Activated CD8-positive, alpha-beta memory T cell treated with anti-CD3 and anti-CD28 coated beads, Interleukin-2, amount 10 ng/mL, durations not matched to agents 7 days and 5 days (primary cell): ENCODE results near the gene GSTM5. TPM values are rescaled to one million over a fixed set of nuclear protein-coding genes. Genes with fewer than 3 reads are reported as not detected.
"Not testable (repeated sequence)": the region's sequence is repeated elsewhere in the genome, so short reads cannot be mapped to it uniquely, and the experiment has no call there.

ENCODE experiments used
- ATAC-seq: fragments of 150-1000 bp; cut with Tn5 transposase; one replicate; pipeline ENCODE4 v1.10.0; 2021; ENCODE audit warnings: moderate library complexity
- CTCF ChIA-PET: fragments of 350-600 bp; sonication (Branson Sonifier 250); formaldehyde crosslinking; loops from one replicate; lab custom pipeline; 2021; ENCODE audit warnings: antibody characterized with exemption; lab: Charles Lee
- DNase-seq: peaks from one replicate; pipeline ENCODE4 v3.0.0-alpha.2; 2020
- H3K27ac Mint-ChIP-seq: one replicate; pipeline ENCODE4 v1.8.0; 2021; ENCODE audit warnings: mild to moderate bottlenecking, mixed read lengths
- H3K27me3 Mint-ChIP-seq: one replicate; pipeline ENCODE4 v1.8.0; 2021; ENCODE audit warnings: mixed read lengths
- H3K36me3 Mint-ChIP-seq: one replicate; pipeline ENCODE4 v1.8.0; 2021; ENCODE audit warnings: mild to moderate bottlenecking, mixed read lengths
- H3K4me1 Mint-ChIP-seq: one replicate; pipeline ENCODE4 v1.8.0; 2021; ENCODE audit warnings: mixed read lengths
- H3K4me3 Mint-ChIP-seq: one replicate; pipeline ENCODE4 v1.8.0; 2021; ENCODE audit warnings: mild to moderate bottlenecking, moderate library complexity, mixed read lengths
- H3K9me3 Mint-ChIP-seq: one replicate; pipeline ENCODE4 v1.8.0; 2022; ENCODE audit warnings: low read depth, mixed read lengths
- total RNA-seq, 2 experiments: library from RNA; stranded (reverse); gene quantifications; one replicate each; pipeline ENCODE4 v1.2.3, GENCODE V29; 2021

GSTM5 gene
- total RNA-seq, 2 experiments from 2014 or later, result not detected

DNA sequence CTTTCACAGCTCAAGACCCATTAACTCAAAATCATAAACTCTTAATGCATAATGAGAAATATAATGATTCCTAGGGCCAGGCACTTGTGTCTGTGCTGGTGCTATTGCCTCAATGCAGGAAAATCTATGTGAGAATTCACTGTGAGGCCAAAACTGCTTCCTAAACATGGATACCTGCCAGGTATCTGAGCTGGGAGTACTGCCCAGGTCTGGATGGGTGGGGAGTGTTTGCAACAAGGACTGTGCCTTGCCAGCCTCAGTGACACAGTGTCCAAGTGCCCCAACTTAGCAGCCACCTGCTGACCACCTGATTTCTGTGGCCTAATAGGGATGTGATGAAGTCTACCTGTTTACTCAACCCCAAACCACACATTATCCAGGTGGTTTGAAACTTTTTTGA lies 2.2 kb upstream of the GSTM5 start:
- not testable (repeated sequence) for H3K9me3 Mint-ChIP-seq, H3K27ac Mint-ChIP-seq, DNase-seq, H3K36me3 Mint-ChIP-seq, ATAC-seq, H3K4me1 Mint-ChIP-seq, H3K4me3 Mint-ChIP-seq
- CTCF ChIA-PET, result interaction anchor here (0.8 kb wide), 1 partner anchor 275 kb away, joined by 3 read pairs; the partner anchor contains the start of gene AHCYL1
- peaks cover 19% of the 10 kb centered on the region for H3K27me3 Mint-ChIP-seq

DNA sequence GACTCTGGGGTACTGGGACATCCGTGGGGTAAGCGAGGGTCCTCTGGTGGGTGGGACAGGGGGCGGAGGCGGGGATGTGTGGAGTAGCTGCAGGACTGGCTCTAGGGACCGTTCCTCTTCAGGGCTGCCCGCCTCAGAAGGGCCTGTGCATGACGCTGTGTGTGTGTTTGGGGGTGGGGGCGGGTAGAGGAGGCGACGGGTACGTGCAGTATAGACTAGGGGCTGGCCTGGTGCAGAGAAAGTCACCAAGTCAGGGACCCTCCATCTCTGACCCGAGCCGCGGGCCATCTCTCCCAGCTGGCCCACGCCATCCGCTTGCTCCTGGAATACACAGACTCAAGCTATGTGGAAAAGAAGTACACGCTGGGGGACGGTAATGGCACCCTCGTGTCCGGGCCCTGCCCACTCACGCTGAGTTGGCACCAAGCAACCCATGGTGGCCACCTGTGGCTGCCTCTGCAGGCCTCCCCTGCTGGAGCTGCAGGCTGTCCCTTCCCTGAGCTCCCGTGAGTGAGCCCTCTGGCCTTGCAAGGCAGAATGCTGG lies 342 bp downstream of the GSTM5 start:
- CTCF ChIA-PET, result no interaction called here
- H3K27me3 Mint-ChIP-seq, result peaks cover 14% of the 10 kb centered on the region
- ATAC-seq (no peak), DNase-seq (no peak)
- no peak overlapping the region for H3K27ac Mint-ChIP-seq
- peaks cover 3% of the 10 kb centered on the region for H3K9me3 Mint-ChIP-seq
- H3K4me3 Mint-ChIP-seq, result no peak overlapping the region
- no peaks in the 10 kb centered on the region for H3K36me3 Mint-ChIP-seq
- no peaks in the 10 kb centered on the region for H3K4me1 Mint-ChIP-seq

DNA sequence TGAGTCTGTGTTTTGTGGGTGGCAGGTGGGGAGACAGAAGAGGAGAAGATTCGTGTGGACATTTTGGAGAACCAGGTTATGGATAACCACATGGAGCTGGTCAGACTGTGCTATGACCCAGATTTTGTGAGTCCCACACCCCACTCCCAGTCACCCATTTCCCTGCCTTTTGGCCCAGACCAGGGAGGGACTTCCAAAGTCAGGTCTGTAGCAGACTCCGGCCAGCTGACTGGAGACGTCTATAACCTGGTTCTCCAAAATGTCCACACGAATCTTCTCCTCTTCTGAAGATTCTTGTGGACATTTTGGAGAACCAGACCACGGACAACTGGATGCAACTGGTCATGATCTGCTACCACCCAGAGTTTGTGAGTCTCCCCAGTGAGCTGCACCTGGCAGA lies 1.6 kb downstream of the GSTM5 start:
- DNase-seq, result no peak
- ATAC-seq, result no peak
- Mint-ChIP-seq H3K9me3 (no peaks in the 10 kb centered on the region), H3K4me3 (no peak overlapping the region), H3K4me1 (no peaks in the 10 kb centered on the region), H3K27me3 (peaks cover 10% of the 10 kb centered on the region), H3K36me3 (no peaks in the 10 kb centered on the region), H3K27ac (no peak overlapping the region)
- CTCF ChIA-PET, result no interaction called here

DNA sequence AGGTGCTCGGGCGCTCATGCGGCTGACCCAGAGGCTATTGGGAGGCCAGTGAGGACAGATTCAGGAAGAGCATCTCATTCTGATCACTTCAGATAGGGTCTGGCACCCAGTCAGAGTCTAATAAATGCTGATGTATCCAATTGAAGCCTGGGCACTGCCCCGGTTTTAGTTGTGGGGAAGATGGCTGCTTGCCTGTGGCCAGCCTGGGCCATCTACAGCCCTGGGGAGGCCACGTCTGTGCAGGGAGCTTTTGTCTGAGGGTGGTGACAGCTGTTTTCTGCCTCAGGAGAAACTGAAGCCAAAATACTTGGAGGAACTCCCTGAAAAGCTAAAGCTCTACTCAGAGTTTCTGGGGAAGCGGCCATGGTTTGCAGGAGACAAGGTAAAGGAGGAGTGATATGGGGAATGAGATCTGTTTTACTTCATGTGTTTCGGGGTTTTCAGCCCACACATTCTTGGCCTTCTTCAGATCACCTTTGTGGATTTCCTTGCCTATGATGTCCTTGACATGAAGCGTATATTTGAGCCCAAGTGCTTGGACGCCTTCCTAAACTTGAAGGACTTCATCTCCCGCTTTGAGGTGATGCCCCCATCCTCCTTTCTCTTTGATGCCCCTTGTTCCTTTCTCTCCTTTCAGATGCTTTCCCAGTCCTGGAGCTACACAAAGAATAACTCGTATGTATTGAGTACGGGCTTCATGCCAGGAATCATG lies 2.8 kb downstream of the GSTM5 start:
- Mint-ChIP-seq H3K27ac (no peak overlapping the region), H3K27me3 (peaks cover 10% of the 10 kb centered on the region), H3K36me3 (no peaks in the 10 kb centered on the region), H3K4me1 (peaks cover 4% of the 10 kb centered on the region), H3K4me3 (no peak overlapping the region), H3K9me3 (no peaks in the 10 kb centered on the region)
- no peak for DNase-seq
- CTCF ChIA-PET, result interaction anchor here (1.7 kb wide), 1 partner anchor 75 kb away, joined by 3 read pairs; no protein-coding TSS in a partner anchor
- ATAC-seq, result no peak

DNA sequence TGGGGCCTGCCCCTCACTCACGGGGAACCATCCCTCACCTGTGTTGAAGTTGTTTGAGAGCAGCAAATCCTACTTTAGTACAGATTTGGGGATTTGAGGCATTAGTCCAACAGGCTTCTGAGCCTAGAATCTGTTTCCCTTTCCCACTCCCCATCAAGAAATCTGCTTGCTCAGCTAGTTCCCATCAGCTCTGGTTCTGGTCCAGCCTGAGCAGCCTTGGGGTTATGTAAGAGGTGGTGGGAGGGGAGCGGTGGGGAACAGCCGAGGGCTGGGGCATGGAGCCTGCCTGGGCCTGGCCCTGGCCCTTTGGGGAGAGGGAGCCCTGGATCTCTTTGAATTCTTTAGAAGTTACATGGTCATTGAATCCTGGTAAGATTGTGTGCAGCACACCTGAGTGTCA lies 4.1 kb downstream of the GSTM5 start:
- Mint-ChIP-seq H3K4me3 (no peak overlapping the region), H3K9me3 (no peaks in the 10 kb centered on the region), H3K27me3 (peaks cover 12% of the 10 kb centered on the region), H3K4me1 (peaks cover 4% of the 10 kb centered on the region), H3K27ac (no peak overlapping the region), H3K36me3 (no peaks in the 10 kb centered on the region)
- no peak for ATAC-seq
- no peak for DNase-seq
- CTCF ChIA-PET, result interaction anchor here (1.6 kb wide), 1 partner anchor 34 kb away, joined by 3 read pairs; no protein-coding TSS in a partner anchor

DNA sequence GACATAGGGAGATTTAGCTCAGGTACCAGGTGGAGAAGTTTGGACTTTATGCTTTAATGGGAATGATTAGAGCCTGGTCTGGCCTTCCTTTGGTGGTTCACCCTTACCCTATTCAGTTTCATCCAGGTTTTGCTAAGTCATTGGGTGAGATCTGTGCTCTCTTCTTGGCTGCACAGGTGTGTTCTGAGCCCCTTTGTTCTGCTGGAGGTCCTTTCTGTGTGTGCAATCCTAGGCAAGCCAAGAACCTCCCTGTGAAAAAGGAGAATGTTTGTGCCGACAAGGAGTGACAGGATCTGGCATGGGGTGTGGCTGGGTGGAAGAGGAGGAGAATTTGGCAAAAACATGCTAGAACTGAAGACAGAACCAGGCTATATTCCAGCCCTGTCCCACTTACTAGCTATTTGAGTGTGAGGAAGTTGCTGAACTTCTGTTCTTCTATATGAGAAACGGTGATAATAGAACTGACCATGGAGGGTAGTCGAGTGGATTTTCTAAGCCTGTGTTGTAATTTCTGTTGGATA lies 4.6 kb downstream of the GSTM5 start:
- H3K27me3 Mint-ChIP-seq, result peaks cover 12% of the 10 kb centered on the region
- H3K27ac Mint-ChIP-seq, result no peak overlapping the region
- no peaks in the 10 kb centered on the region for H3K36me3 Mint-ChIP-seq
- DNase-seq (no peak), ATAC-seq (no peak)
- H3K4me1 Mint-ChIP-seq, result peaks cover 4% of the 10 kb centered on the region
- CTCF ChIA-PET, result interaction anchor here (0.6 to 2.4 kb wide), 3 partner anchors 33 to 268 kb away, joined by 3 to 9 read pairs (median 3); partner anchors contain the start of gene AHCYL1
- H3K9me3 Mint-ChIP-seq, result no peaks in the 10 kb centered on the region
- no peak overlapping the region for H3K4me3 Mint-ChIP-seq

DNA sequence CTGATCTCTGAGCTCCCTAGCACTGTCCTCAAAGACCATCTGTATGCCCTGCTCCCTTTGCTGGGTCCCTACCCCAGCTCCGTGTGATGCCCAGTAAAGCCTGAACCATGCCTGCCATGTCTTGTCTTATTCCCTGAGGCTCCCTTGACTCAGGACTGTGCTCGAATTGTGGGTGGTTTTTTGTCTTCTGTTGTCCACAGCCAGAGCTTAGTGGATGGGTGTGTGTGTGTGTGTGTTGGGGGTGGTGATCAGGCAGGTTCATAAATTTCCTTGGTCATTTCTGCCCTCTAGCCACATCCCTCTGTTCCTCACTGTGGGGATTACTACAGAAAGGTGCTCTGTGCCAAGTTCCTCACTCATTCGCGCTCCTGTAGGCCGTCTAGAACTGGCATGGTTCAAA lies 5.7 kb downstream of the GSTM5 start:
- ATAC-seq, result no peak
- no peaks in the 10 kb centered on the region for H3K9me3 Mint-ChIP-seq
- no peaks in the 10 kb centered on the region for H3K36me3 Mint-ChIP-seq
- H3K4me1 Mint-ChIP-seq, result peaks cover 4% of the 10 kb centered on the region
- H3K4me3 Mint-ChIP-seq, result no peak overlapping the region
- H3K27ac Mint-ChIP-seq, result no peak overlapping the region
- CTCF ChIA-PET, result interaction anchor here (1.4 to 2.4 kb wide), 2 partner anchors 52 to 267 kb away, joined by 3 to 9 read pairs; partner anchors contain the start of gene AHCYL1
- no peak for DNase-seq
- peaks cover 17% of the 10 kb centered on the region for H3K27me3 Mint-ChIP-seq

DNA sequence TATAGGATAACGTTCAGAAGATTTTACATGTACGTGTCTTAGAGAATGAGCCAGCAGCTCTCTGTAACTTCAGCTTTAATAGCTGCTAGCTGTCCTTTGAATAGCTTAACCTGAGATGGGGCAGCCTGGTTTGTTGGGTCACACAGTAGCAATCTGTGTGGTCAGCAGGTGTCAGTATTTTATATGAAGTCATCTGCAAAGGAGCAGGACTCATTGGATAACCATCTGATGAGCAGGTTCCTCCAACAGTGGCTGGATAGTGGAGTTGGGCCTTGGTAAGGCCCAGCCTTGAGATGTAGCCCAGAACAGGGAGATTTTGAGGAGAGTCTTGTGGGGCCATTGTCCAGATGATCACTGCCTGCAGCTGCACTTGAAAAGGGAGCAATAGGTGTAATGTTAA lies 6.4 kb downstream of the GSTM5 start:
- peaks cover 17% of the 10 kb centered on the region for H3K27me3 Mint-ChIP-seq
- peaks cover 4% of the 10 kb centered on the region for H3K4me1 Mint-ChIP-seq
- H3K36me3 Mint-ChIP-seq, result no peaks in the 10 kb centered on the region
- no peak overlapping the region for H3K27ac Mint-ChIP-seq
- CTCF ChIA-PET, result interaction anchor here (1.4 to 2.4 kb wide), 2 partner anchors 51 to 266 kb away, joined by 3 to 9 read pairs; partner anchors contain the start of gene AHCYL1
- no peak for DNase-seq
- H3K9me3 Mint-ChIP-seq, result no peaks in the 10 kb centered on the region
- ATAC-seq, result no peak
- H3K4me3 Mint-ChIP-seq, result no peak overlapping the region

DNA sequence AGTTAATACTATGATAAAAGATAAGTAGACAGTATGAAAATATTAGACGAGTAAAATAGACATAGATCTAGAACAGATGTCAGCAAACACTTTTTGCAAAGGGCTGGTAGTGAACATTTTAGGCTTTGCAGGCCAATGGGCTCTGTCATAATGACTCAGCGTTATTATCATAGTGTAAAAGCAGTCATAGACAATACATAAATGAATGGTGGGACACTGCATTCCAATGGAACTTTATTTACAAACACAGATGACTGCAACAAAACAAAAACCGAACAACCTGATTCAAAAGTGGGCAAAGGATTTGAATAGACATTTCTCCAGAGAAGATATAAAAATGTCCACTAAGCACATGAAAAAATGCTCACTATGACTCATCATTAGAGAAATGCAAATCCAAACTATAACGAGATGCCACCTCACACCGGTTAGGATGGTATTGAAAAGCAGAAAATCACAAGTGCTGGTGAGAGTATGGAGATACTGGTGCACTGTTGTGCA lies 7.3 kb downstream of the GSTM5 start:
- no peak overlapping the region for H3K4me3 Mint-ChIP-seq
- ATAC-seq, result no peak
- H3K27ac Mint-ChIP-seq, result no peak overlapping the region
- no peak for DNase-seq
- peaks cover 4% of the 10 kb centered on the region for H3K4me1 Mint-ChIP-seq
- CTCF ChIA-PET, result interaction anchor here (1.4 to 2.4 kb wide), 3 partner anchors 58 to 265 kb away, joined by 4 to 9 read pairs (median 9); partner anchors contain the start of gene AHCYL1
- no peaks in the 10 kb centered on the region for H3K36me3 Mint-ChIP-seq
- peaks cover 11% of the 10 kb centered on the region for H3K27me3 Mint-ChIP-seq
- H3K9me3 Mint-ChIP-seq, result no peaks in the 10 kb centered on the region

DNA sequence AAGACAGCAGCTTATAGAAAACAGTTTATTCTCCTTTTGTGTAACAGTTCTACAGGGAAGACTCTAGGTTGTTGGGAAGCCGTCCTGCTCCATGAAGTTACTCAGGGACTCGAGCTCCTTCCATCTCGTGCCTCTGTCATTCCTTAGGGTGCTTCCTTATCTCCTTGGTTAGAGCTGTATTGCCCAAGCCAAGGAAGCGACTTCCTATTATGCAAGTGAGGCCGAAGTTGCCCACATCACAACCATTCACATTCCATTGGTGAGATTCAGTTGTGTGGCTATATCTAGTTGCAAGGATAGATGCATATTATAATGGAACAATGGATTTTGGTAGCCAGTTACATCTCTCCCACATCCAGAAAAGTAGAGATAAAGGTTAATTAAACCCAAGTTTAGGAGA lies 9.0 kb downstream of the GSTM5 start:
- peaks cover 4% of the 10 kb centered on the region for H3K4me1 Mint-ChIP-seq

DNA sequence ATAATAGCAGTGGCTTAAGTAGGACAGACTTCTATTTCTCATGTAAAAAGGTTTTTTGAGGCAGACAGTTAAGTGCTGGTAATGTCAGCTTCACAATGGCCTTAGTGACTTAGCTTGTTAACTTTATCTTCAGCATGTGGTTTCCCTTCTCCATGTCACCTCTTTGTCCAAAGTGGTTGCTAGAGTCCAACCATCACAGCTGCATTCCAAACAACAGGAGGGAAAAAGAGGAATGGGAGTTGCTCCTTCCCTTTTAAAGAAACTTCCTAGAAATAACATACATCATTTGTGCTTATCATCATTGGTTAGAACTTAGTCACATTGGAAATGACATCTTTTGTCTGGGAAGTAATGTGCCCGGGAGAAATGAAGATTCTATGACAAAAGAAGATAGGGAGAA lies 9.9 kb downstream of the GSTM5 start:
- no peak overlapping the region for H3K27ac Mint-ChIP-seq
- peaks cover 18% of the 10 kb centered on the region for H3K27me3 Mint-ChIP-seq
- CTCF ChIA-PET, result no interaction called here
- no peaks in the 10 kb centered on the region for H3K36me3 Mint-ChIP-seq
- H3K4me1 Mint-ChIP-seq, result peaks cover 4% of the 10 kb centered on the region
- DNase-seq (no peak), ATAC-seq (no peak)
- no peaks in the 10 kb centered on the region for H3K9me3 Mint-ChIP-seq
- H3K4me3 Mint-ChIP-seq, result no peak overlapping the region

More for the DNA sequence above, 9.0 kb downstream of the GSTM5 start:
- Mint-ChIP-seq H3K27me3 (peaks cover 14% of the 10 kb centered on the region), H3K36me3 (no peaks in the 10 kb centered on the region), H3K4me3 (no peak overlapping the region), H3K9me3 (no peaks in the 10 kb centered on the region), H3K27ac (no peak overlapping the region)
- no peak for ATAC-seq
- CTCF ChIA-PET, result interaction anchor here (1.3 to 2.1 kb wide), 2 partner anchors 81 to 263 kb away, joined by 3 to 9 read pairs; partner anchors contain the start of gene AHCYL1
- no peak for DNase-seq

DNA sequence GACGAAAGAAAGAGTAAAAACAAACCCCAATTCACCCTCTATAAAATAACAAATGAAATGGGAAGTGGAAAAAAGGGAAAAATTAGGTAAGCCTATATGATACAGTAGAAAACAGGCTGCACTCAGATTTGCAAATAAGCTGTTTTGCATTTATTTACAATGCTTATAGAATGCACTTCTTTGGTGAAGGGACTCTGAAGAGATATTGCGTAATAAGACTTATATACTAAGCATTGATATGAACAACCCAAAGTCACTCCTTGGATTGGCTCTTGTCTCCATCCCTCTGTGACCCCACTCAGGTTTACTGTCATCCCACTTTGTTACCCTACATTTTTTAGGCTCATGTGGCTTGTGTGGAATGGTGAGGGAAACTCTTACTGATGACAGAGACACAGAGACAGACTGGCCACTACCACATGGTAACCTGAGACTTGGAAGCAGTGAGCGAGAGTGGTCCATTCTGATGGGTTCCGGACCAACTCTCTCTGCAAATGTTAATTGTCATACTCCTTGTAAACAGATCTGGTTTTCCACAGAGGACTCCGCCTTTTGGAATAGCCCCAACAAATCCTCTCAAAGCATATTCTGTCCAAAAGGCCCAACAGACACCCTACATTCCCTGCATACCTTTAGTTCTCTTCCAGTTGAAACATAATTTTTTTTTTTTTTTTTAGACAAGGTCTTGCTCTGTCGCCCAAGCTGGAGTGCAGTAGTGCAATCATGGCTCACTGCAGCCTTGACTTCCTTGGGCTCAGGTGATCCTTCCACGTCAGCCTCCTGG lies 11.0 kb downstream of the GSTM5 start:
- Mint-ChIP-seq H3K27ac (no peak overlapping the region), H3K4me3 (no peak overlapping the region), H3K4me1 (peaks cover 4% of the 10 kb centered on the region), H3K27me3 (peaks cover 20% of the 10 kb centered on the region), H3K9me3 (no peaks in the 10 kb centered on the region), H3K36me3 (no peaks in the 10 kb centered on the region)
- no peak for DNase-seq
- ATAC-seq, result no peak
- CTCF ChIA-PET, result no interaction called here

DNA sequence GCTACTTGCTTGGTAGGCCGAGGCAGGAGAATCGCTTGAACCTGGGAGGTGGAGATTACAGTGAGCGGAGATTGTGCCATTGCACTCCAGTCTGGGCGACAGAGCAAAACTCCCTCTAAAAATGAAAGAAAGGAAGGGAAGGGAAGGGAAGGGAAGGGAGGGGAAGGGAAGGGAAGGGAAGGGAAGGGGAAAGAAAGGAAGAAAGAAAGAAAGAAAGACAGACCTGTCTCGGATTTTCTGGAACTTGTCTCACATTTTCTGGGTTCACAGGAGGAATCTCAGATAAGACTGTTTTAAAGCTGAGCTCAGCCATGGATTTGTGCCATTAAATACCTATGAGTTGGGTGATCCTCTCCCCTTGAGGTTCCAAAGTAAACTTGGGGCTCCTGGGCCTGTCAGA lies 12.9 kb downstream of the GSTM5 start:
- Mint-ChIP-seq H3K4me1 (no peaks in the 10 kb centered on the region), H3K36me3 (no peaks in the 10 kb centered on the region), H3K9me3 (no peaks in the 10 kb centered on the region), H3K27ac (no peak overlapping the region), H3K27me3 (peaks cover 28% of the 10 kb centered on the region), H3K4me3 (no peak overlapping the region)
- ATAC-seq (no peak), DNase-seq (no peak)
- CTCF ChIA-PET, result no interaction called here
